OCI-LY7 (cell line): ENCODE data around the gene TPCN2. TPM values are rescaled to one million over a fixed set of nuclear protein-coding genes. Genes with fewer than 3 reads are reported as not detected.

Source experiments
- BruUV-seq: library from RNA; stranded (reverse); fragments of 400-500 nt; replicated peaks from 2 replicates; lab custom pipeline; 2021; lab: Mats Ljungman, UMichigan
- CTCF ChIA-PET: fragments of 300-600 bp; sonication (Branson Sonifier 250); formaldehyde crosslinking; loops from one replicate; lab custom pipeline; 2022; ENCODE audit warnings: antibody characterized with exemption; ENCODE audit not compliant: unreplicated experiment; lab: Charles Lee
- POLR2A ChIA-PET: fragments of 300-600 bp; sonication (Branson Sonifier 250); formaldehyde crosslinking; loops from one replicate; lab custom pipeline; 2022; ENCODE audit warnings: antibody characterized with exemption; lab: Charles Lee
- DNase-seq: peaks from one replicate; pipeline ENCODE4 v3.0.0-alpha.2; 2015; ENCODE audit warnings: low spot score
- H2AFZ ChIP-seq: fragments of 200-600 bp; sonication (generic), shearing (Covaris generic); 2 replicates; pipeline ENCODE4 v1.6.1; 2014; ENCODE audit warnings: mild to moderate bottlenecking, antibody characterized with exemption, low read length, moderate library complexity
- H3K27ac ChIP-seq: fragments of 200-600 bp; sonication (generic); 2 replicates; pipeline ENCODE4 v1.5.1; 2014; ENCODE audit warnings: mixed run types, low read depth, mild to moderate bottlenecking, moderate library complexity, low read length, inconsistent platforms; ENCODE audit not compliant: poor library complexity, severe bottlenecking
- H3K36me3 ChIP-seq: fragments of 200-600 bp; sonication (generic); 2 replicates; pipeline ENCODE4 v1.6.1; 2014; ENCODE audit warnings: mild to moderate bottlenecking, antibody characterized with exemption, low read length, moderate library complexity, mixed read lengths; ENCODE audit not compliant: insufficient read depth
- H3K4me1 ChIP-seq: fragments of 200-600 bp; sonication (generic); 2 replicates; pipeline ENCODE4 v1.5.1; 2014; ENCODE audit warnings: mild to moderate bottlenecking, low read length; ENCODE audit not compliant: insufficient read depth, poor library complexity, severe bottlenecking
- H3K4me2 ChIP-seq: fragments of 200-600 bp; sonication (generic); 2 replicates; pipeline ENCODE4 v1.6.1; 2014; ENCODE audit warnings: mild to moderate bottlenecking, low read length
- H3K4me3 ChIP-seq: fragments of 200-600 bp; sonication (generic); 2 replicates; pipeline ENCODE4 v1.5.1; 2014; ENCODE audit warnings: mild to moderate bottlenecking, low read depth, low read length; ENCODE audit not compliant: poor library complexity, severe bottlenecking
- H3K79me2 ChIP-seq: fragments of 200-600 bp; sonication (generic); 2 replicates; pipeline ENCODE4 v1.6.1; 2016; ENCODE audit warnings: low read depth, mild to moderate bottlenecking, low read length, moderate library complexity, mixed read lengths; ENCODE audit not compliant: insufficient read depth
- H3K9me2 ChIP-seq: fragments of 200-600 bp; sonication (generic); 2 replicates; pipeline ENCODE4 v1.6.1; 2016; ENCODE audit warnings: mild to moderate bottlenecking, low read length, mixed read lengths; ENCODE audit not compliant: insufficient read depth
- H3K9me3 ChIP-seq: fragments of 200-600 bp; sonication (generic); 2 replicates; pipeline ENCODE4 v1.6.1; 2014; ENCODE audit warnings: mild to moderate bottlenecking, mixed run types, low read length, mixed read lengths
- H4K20me1 ChIP-seq: fragments of 200-600 bp; sonication (generic); 2 replicates; pipeline ENCODE4 v1.6.1; 2014; ENCODE audit warnings: mild to moderate bottlenecking, antibody characterized with exemption, low read length, moderate library complexity, mixed read lengths; ENCODE audit not compliant: insufficient read depth
- CTCF ChIP-seq: fragments of 200-600 bp; sonication (generic); conservative IDR thresholded peaks from 2 replicates; pipeline ENCODE4 v1.5.1; 2014; ENCODE audit warnings: mild to moderate bottlenecking, antibody characterized with exemption, low read length, moderate library complexity, mixed read lengths
- EZH2phosphoT487 ChIP-seq: fragments of 200-600 bp; sonication (generic); IDR thresholded peaks from 2 replicates; pipeline ENCODE4 v1.6.1; 2018; ENCODE audit warnings: low read depth, borderline replicate concordance, mild to moderate bottlenecking, mixed run types, antibody characterized with exemption, low read length, moderate library complexity, mixed read lengths
- intact Hi-C: fragments of 100-400 bp; cut with micrococcal nuclease; formaldehyde crosslinking; loops from one replicate; pipeline ENCODE4 v1.10.0; 2022; ENCODE audit not compliant: unreplicated experiment
- total RNA-seq, 2 experiments: library from RNA; depleted of rRNA in 1 of 2; stranded (reverse); fragments of >200 nt in 1 of 2; shearing (Covaris generic) in 1 of 2; gene quantifications; 2 replicates each; pipeline ENCODE4 v1.2.3, GENCODE V29; 2014 to 2022

The TPCN2 gene
- total RNA-seq, 2 experiments from 2014 or later, result 21.5 to 65.2 TPM

GRCh38 chr11:69084371-69084770, 35.6 kb downstream of the TPCN2 start:
- no peaks in the 10 kb centered on the region for H3K9me2 ChIP-seq
- POLR2A ChIA-PET, result no interaction called here
- H3K27ac ChIP-seq, result no peak overlapping the region
- no peak overlapping the region for H3K4me2 ChIP-seq
- H3K79me2 ChIP-seq, result no peaks in the 10 kb centered on the region
- BruUV-seq, result no TSS peak
- H3K4me1 ChIP-seq, result no peaks in the 10 kb centered on the region
- DNase-seq, result no peak
- intact Hi-C loops, result no loop called here
- H2AFZ ChIP-seq, result no peak overlapping the region
- no peaks in the 10 kb centered on the region for H4K20me1 ChIP-seq
- CTCF ChIA-PET, result no interaction called here
- TF ChIP-seq CTCF (no peak), EZH2phosphoT487 (no peak)
- no peaks in the 10 kb centered on the region for H3K9me3 ChIP-seq
- peaks cover 36% of the 10 kb centered on the region for H3K36me3 ChIP-seq
- H3K4me3 ChIP-seq, result no peak overlapping the region

- no TSS peak for BruUV-seq
- Histone ChIP-seq H3K4me2 (no peak overlapping the region), H3K9me2 (no peaks in the 10 kb centered on the region), H3K4me3 (no peak overlapping the region), H3K79me2 (no peaks in the 10 kb centered on the region), H4K20me1 (no peaks in the 10 kb centered on the region), H3K36me3 (peaks cover 39% of the 10 kb centered on the region), H3K9me3 (no peaks in the 10 kb centered on the region), H3K4me1 (no peaks in the 10 kb centered on the region), H2AFZ (no peak overlapping the region), H3K27ac (no peak overlapping the region)
- intact Hi-C loops, result loop anchor here (5.0 kb wide), 1 partner anchor 453 kb away; no protein-coding TSS in a partner anchor
- ChIA-PET POLR2A (no interaction called here), CTCF (no interaction called here)
- DNase-seq, result no peak
- TF ChIP-seq EZH2phosphoT487 (no peak), CTCF (no peak)
These were observed 36.9 kb downstream of the TPCN2 start for GRCh38 chr11:69085490-69086095.
